CD4-positive, alpha-beta T cell treated with Interleukin-15 for 1 hour (primary cell): Measurements from ENCODE around the gene TCF7L2.

Source experiments
- DNase-seq: peaks from one replicate; pipeline ENCODE4 v3.0.0-alpha.2; 2020

TCF7L2 gene

DNA sequence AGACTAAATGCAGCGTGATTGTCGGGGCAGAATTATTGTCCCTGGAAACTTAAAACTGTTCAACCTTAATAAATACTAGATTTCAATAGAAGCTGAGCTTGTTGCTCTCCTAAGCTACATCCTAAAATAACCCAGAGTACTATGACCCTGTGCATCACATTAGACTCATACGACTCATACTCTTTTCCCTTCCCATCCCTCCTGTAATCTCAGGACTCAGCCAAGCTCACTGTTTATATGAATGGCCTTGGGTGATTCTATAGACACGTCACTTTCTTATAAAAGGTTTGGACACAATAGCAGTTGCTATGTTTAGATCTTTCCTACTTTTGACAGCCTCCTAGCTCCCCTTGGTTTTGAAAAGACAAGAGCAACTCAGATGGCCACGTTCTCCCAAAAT is 17.2 kb downstream of the TCF7L2 start:
- no peak for DNase-seq

- no peak for DNase-seq
Measured at GRCh38 chr10:112969131-112969530, 19.1 kb downstream of the TCF7L2 start.

DNA sequence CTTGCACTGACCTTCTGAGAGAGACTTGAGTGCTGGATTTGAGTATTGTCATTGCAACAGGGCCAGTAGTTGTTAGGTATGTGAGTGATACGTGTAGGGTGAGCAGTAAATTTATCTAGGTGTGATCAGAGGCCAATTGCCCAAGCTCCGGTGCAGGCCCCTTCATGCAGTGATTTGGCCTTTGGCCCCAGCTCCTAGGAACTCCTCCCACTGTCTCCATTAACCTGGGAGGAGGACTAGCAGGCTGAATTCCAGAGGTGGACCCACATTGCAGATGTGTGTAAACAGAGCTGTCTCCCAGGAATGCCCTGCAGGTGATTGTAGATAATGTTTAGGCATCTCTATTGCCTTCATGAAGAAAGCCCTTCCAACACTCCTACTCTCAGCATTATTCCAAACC is 19.5 kb downstream of the TCF7L2 start:
- DNase-seq: no peak

DNA sequence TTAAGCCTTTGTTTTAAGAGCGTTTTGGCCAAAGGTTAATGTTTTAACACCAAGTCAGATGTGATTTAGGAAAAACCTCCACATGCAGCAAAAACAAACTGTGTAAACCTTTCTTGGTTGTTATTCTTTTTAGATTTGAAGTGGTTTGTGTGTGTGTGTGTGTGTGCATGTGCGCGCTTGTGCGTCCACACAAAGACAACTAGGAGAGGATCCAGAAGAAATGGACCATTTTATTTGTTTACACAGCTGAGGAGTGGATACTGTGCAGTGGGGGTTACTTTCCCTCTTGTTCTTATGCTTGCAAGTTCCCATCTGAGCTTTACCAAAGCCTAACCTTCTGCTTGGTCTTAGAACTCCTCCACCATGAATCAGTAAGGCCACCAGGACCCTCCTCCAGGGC is 20.0 kb downstream of the TCF7L2 start:
- DNase-seq: no peak

GRCh38 chr10:112972606-112973005 is 22.6 kb downstream of the TCF7L2 start:
- no peak for DNase-seq

- no peak for DNase-seq
Measured at GRCh38 chr10:112973046-112973445, 23.0 kb downstream of the TCF7L2 start.

DNA sequence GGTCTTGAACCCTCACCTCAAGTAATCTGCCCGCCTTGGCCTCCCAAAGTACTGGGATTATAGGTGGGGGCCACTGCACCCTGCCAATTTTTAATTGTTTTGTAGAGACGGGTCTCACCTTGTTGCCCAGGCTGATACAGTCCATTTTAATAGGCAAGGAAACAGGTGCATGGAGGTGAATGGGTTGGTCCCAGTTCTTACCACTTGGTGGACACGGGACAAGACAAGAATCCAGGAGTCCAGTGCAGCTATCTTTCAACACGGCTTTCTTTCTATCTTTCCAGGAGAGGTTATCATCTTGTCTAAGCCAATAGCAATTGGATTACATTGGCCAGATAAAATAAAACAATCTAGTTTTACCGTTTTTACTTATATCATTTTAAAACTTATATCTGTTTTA is 23.8 kb downstream of the TCF7L2 start:
- DNase-seq: no peak

- no peak for DNase-seq
Measured at GRCh38 chr10:112977426-112977898, 27.4 kb downstream of the TCF7L2 start.

DNA sequence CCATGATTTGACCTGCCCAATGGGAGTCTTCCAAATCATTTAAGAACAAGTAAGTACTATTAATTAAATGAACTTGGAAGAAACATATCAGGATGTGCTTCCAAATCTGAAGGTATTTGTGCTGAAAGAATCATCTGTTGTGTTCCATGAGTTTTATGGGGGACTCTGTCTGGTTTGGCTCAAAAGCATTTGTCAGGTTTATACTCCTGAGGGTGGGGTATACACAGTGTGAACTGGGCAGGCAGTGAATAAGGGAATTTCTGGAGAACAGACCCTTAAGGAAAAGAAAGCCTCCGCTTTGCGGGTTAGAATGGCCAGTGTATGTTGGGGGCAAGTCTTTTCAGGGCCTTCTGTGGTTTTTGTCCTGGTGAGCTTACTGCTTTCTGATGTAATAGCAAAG is 29.9 kb downstream of the TCF7L2 start:
- no peak for DNase-seq

- DNase-seq: no peak
Measured at GRCh38 chr10:112980937-112981336, 30.9 kb downstream of the TCF7L2 start.

GRCh38 chr10:112981553-112981952 is 31.5 kb downstream of the TCF7L2 start:
- DNase-seq: no peak

DNA sequence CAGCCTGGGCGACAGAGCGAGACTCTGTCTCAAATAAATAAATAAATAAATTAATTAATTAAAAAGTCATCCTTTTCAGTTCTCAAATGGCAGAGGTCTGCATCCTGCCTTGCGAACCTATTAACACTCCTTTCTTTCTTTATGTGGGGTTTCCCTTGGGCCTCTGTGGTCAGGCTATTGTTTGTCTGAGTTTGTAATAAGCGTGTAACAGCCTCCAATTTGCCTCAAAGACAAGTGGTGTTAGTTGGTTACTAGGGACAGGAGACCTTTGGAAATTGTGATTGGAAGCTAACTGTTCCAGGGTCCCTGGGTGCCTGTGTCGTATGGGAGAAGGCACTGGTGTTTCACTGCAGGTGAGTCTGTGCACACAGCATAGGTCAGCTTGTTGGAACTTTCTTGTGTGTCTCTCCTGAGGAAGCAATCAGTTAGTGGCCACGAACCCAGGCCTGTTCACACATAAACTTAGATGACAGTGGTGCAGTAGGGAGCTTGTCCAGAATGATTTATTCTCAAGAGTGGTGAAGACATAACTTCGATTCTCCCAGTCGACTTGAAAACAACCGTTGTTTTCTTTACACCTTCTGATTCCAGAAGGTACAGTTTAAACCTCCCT is 33.5 kb downstream of the TCF7L2 start:
- DNase-seq: no peak

- no peak for DNase-seq
Measured at GRCh38 chr10:112984756-112985155, 34.7 kb downstream of the TCF7L2 start.

DNA sequence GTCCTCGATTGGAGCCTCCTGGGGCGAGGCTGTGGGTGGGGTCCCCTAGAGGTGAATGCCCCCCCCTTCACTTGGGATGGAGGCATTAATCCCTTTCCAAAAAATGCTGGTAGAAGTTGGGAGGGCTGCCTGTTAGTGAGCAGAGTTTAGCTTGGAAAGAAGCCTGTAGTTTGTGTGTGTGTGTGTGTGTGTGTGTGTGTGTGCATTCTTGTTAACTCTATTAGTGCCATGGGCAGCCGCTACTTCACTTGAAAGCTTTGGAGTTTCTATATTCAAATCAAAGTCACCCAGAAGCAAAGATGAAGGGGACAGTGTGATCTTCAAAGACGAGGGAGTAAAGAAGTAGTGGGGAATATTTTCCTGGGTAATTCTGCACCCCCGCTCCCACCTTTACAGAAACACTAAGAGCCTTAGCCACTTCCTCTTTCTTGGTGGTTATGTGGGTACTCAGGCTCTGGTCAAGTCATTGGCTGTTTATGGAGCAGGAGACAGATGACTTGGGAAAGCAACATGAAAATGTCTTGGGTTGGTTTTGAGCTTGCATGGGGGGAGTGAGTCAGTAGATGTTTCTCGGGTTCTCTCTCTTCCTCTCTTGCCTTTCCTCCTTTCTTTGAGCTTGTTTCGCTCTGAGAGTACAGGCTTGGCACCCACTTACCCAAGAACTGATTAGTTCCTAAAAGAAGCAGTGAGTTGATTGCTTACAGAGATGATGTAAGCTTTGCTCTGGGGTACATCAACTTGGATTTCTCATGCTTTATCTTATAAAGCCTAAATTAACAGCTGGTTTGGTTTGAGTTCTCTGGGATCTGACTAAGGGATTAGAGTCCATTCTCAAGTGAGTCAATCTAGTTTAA is 35.9 kb downstream of the TCF7L2 start:
- no peak for DNase-seq

- no peak for DNase-seq
Measured at GRCh38 chr10:112986544-112987190, 36.6 kb downstream of the TCF7L2 start.

- DNase-seq: no peak
Measured at GRCh38 chr10:112988839-112989406, 38.9 kb downstream of the TCF7L2 start.

- DNase-seq: no peak
Measured at GRCh38 chr10:112989826-112990225, 39.8 kb downstream of the TCF7L2 start.

GRCh38 chr10:112990271-112990670 is 40.2 kb downstream of the TCF7L2 start:
- no peak for DNase-seq

- DNase-seq: no peak
Measured at GRCh38 chr10:112991888-112992491, 41.9 kb downstream of the TCF7L2 start.

DNA sequence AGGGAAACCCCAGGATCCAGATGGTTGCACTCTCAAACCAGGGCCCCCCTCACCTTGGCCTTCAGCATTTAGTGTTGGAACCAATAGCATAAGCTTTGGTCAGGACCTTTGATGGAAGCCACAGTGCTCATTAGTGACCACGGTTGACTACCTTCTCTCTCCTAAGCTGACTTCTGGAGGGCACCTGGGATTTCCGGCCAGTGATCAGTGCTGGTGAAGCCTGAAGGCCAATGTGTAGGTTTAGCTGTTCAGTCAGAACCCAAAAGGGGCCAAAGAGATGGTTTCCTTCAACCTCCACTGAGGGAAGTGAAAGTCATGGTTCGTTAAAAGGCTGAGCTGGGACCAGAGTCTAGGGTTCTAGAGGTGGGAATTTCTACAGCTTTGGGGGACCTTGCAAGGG is 46.4 kb downstream of the TCF7L2 start:
- no peak for DNase-seq

- DNase-seq: no peak
Measured at GRCh38 chr10:112999102-112999501, 49.1 kb downstream of the TCF7L2 start.

DNA sequence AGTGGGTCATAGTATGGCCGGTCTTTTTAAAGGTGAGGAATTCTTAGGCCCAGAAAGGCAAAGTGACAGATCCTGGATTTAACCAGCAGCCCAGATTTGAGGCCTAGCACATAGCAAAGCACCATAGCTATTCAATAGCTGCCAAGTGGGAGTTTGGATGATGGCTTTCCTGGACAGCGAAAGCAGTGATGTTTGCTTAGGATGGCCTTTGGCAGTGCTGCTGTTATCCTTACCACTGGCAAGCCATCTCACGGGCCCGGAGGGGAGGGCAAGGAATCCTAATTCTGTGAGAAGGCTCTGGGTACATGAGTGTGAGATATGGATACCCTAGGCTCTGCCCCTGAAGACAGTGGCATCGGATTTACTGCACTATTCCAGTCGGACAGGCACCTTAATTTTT is 50.4 kb downstream of the TCF7L2 start:
- no peak for DNase-seq
